ENCODE results near the gene MYCN. TPM values are rescaled to one million over a fixed set of nuclear protein-coding genes. Genes with fewer than 3 reads are reported as not detected.

MYCN gene
- total RNA-seq, 1 experiment from 2014 or later, result 68.3 TPM

DNA sequence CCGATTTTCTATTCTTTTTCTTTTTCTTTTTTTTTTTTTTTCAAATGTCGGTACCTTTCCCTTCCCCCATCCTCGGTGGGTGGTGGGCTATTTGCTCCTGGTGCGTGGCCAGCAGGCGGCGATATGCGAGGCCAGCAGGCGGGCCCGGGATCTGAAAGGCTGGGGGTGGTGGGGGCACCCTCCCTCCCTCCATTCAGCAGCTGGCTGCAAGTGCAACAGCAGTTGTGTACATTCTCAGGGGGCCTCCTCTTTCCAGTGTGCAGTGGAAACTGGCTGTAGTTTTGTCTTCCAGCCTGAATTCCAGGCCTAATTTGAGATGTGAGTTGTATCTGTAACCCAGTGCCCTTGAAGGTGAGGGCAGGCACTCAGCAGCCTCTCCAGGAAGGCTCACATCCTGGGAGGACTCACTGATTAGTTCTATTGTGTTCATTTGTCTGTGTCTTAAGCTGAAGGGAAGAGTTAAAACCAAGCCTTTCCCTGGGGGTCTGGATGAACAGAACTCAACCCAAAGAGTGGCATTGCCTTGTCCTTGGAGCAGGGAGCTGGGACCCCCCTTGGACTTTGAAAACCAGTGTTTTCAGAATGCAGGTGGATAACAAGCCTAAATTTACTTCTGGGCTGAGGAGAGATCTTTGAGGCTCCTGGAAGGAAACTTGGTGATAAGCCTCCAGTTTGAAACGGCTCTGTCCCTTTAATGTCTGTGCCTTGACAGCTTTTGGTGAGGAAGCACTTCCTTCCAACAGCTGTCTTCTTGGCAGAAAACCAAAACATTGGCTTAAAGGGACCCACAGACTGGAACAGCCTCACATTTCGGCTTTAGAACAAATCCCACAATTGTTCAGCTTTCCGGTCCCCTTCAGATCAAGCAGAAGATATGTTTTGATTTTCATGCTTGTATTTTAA lies 3.3 kb downstream of the MYCN start (continued):
- TF ChIP-seq, protein P1, sequence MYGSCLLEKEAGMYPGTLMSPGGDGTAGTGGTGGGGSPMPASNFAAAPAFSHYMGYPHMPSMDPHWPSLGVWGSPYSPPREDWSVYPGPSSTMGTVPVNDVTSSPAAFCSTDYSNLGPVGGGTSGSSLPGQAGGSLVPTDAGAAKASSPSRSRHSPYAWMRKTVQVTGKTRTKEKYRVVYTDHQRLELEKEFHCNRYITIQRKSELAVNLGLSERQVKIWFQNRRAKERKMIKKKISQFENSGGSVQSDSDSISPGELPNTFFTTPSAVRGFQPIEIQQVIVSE (CRISPR knock-in tag; IDR thresholded peaks at IDR 0.05; ENCODE audit: borderline replicate concordance), result no peak
- TF ChIP-seq SP1 (CRISPR knock-in tag; conservative IDR thresholded peaks at IDR 0.05) (peak; percentile 45; the same call in 1 of the 2 replicates), AR (CRISPR knock-in tag; IDR thresholded peaks at IDR 0.05) (no peak), FOXK1 (CRISPR knock-in tag; IDR thresholded peaks at IDR 0.05) (peak; percentile 62), CREM (CRISPR knock-in tag; IDR thresholded peaks at IDR 0.05) (0 out of 2 replicates have a peak, but pooled peaks have one; percentile 52)

DNA sequence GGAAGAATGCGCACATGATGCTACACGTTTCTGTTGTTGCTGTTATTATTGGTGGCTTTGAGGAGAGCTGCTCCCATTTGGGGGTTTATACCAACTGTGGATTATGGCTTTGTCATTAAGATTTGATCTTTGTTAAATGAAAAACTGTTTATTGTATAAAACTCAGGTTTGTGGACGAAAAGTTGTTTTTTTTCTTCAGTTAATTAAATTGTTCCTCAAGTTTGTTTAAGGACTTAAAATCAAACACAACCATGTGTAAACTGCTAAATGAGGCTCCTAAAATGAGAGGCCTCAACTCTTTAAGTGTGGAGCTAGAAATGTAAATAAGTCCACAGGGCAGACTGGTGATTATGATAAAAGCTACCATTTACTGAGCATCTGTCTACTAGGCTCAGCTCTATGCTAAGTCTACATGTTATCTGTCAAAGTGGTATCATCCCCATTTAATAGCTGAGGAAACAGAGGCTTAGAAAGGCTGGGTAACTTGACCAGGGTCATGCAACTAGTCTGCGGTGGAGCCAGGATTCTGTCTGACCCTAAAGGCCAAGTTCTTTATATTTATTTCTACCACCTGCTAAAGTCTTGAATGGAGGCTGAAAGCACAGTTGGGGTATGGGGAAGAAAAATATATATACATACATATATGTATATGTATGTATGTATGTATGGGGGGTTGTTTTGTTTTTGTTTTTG lies 4.1 kb downstream of the MYCN start:
- Mint-ChIP-seq H3K27ac (peak overlapping the region; percentile 87; the same call in 1 of the 2 replicates), H3K4me1 (peaks cover 55% of the 10 kb centered on the region), H3K36me3 (peaks cover 60% of the 10 kb centered on the region), H3K4me3 (peak overlapping the region; percentile 98), H3K27me3 (ENCODE audit: low read depth) (no peaks in the 10 kb centered on the region; the same call in 1 of the 2 replicates), H3K9me3 (no peaks in the 10 kb centered on the region)
- DNase-seq (ENCODE audit: low spot score) (no peak), ATAC-seq (no peak)
- POLR2A ChIA-PET, result interaction anchor here (0.8 kb wide), 1 partner anchor 236 kb away, joined by 3 read pairs; no protein-coding TSS in a partner anchor
- CTCF ChIA-PET, result interaction anchor here (1.1 to 1.7 kb wide), 5 partner anchors 13 to 338 kb away, joined by 3 to 12 read pairs (median 5); no protein-coding TSS in a partner anchor
- TF ChIP-seq ZNF232 (CRISPR knock-in tag; IDR thresholded peaks at IDR 0.05) (no peak), ATF6 (CRISPR knock-in tag; IDR thresholded peaks at IDR 0.05) (no peak), ZNF263 (CRISPR knock-in tag; IDR thresholded peaks at IDR 0.05; ENCODE audit: low read depth) (no peak), NFE2L1 (CRISPR knock-in tag; IDR thresholded peaks at IDR 0.05) (no peak), ZNF396 (CRISPR knock-in tag; IDR thresholded peaks at IDR 0.05; ENCODE audit: borderline replicate concordance) (no peak), NFYB (CRISPR knock-in tag; conservative IDR thresholded peaks at IDR 0.05; ENCODE audit: low read depth) (no peak), AR (CRISPR knock-in tag; IDR thresholded peaks at IDR 0.05) (no peak), GRHL2 (CRISPR knock-in tag; IDR thresholded peaks at IDR 0.05; ENCODE audit: insufficient replicate concordance, severe bottlenecking) (no peak), ZNF138 (CRISPR knock-in tag; conservative IDR thresholded peaks at IDR 0.05) (no peak), NFATC4 (CRISPR knock-in tag; IDR thresholded peaks at IDR 0.05) (no peak), TEAD4 (CRISPR knock-in tag; IDR thresholded peaks at IDR 0.05) (no peak)
- TF ChIP-seq, protein P2, sequence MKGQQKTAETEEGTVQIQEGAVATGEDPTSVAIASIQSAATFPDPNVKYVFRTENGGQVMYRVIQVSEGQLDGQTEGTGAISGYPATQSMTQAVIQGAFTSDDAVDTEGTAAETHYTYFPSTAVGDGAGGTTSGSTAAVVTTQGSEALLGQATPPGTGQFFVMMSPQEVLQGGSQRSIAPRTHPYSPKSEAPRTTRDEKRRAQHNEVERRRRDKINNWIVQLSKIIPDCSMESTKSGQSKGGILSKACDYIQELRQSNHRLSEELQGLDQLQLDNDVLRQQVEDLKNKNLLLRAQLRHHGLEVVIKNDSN (CRISPR knock-in tag; IDR thresholded peaks at IDR 0.05), result no peak
- TF ChIP-seq, protein P3, sequence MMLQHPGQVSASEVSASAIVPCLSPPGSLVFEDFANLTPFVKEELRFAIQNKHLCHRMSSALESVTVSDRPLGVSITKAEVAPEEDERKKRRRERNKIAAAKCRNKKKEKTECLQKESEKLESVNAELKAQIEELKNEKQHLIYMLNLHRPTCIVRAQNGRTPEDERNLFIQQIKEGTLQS (CRISPR knock-in tag; conservative IDR thresholded peaks at IDR 0.05), result no peak
- TF ChIP-seq, protein P4, sequence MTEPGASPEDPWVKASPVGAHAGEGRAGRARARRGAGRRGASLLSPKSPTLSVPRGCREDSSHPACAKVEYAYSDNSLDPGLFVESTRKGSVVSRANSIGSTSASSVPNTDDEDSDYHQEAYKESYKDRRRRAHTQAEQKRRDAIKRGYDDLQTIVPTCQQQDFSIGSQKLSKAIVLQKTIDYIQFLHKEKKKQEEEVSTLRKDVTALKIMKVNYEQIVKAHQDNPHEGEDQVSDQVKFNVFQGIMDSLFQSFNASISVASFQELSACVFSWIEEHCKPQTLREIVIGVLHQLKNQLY (CRISPR knock-in tag; IDR thresholded peaks at IDR 0.05), result no peak

All from WTC11 (cell line).